WERI-Rb-1 (cell line): Measurements from ENCODE around the gene ENOX2.

Experiments used
- DNase-seq: peaks from one replicate; pipeline ENCODE4 v3.0.0-alpha.2; 2020
- H3K27ac ChIP-seq: fragments of 250-450 bp; sonication (Bioruptor Pico); 2 replicates; pipeline ENCODE4 v1.5.1; 2020; ENCODE audit warnings: mild to moderate bottlenecking, moderate library complexity
- H3K27me3 ChIP-seq: fragments of 250-450 bp; sonication (Bioruptor Pico); 2 replicates; pipeline ENCODE4 v1.5.1; 2021; ENCODE audit warnings: mild to moderate bottlenecking, low read depth, moderate library complexity; ENCODE audit not compliant: insufficient read depth, severe bottlenecking
- H3K36me3 ChIP-seq: fragments of 250-450 bp; sonication (Bioruptor Pico); 2 replicates; pipeline ENCODE4 v1.5.1; 2020; ENCODE audit warnings: mild to moderate bottlenecking, moderate library complexity
- H3K4me3 ChIP-seq: 2 replicates; pipeline ENCODE4 v1.5.1; 2011; ENCODE audit warnings: low read depth, mild to moderate bottlenecking, control low read depth, low read length
- H3K9me3 ChIP-seq: fragments of 250-450 bp; sonication (Bioruptor Pico); 2 replicates; pipeline ENCODE4 v1.5.1; 2021; ENCODE audit warnings: mild to moderate bottlenecking, moderate library complexity; ENCODE audit not compliant: severe bottlenecking
- TF ChIP-seq, protein P1 (sequence below): IDR thresholded peaks from 2 replicates; pipeline ENCODE4 v1.5.1; 2011; ENCODE audit warnings: low read depth, mild to moderate bottlenecking, control low read depth, inconsistent platforms, low read length

Gene ENOX2

DNA sequence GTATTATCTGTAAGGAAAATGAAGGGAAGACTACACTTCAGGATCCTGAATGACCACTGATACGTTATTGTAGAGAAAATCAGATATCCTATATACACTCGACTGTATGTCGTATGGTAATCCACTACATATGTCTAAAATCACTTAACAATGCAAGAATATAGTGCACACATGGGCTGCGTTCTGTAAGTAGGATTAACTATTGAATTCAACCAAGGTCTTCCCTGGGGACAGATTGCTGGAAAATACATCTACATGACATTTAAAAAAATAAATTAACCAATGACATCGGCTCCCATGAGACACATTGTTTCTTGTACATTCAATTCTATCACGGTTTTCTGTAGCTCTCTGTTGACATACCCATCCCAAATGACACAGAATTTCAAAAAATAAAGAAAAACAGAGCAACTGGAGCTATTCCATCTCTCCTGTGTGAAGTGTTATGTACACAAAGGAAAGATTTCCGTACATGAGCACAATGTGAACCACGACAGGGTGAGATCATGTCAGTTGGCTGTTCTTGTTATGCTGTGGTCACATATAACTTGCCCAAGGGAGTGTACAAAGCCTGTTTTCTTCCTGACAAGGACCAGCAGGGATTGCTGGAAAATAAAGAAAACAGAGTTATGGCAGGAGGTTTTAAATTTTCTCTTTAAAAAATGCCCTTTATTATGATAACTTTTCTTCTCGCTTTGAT, 6.1 kb downstream of the ENOX2 start:
- H3K27me3 ChIP-seq = peaks cover 7% of the 10 kb centered on the region
- H3K27ac ChIP-seq = no peak overlapping the region
- H3K36me3 ChIP-seq = no peaks in the 10 kb centered on the region
- no peaks in the 10 kb centered on the region for H3K9me3 ChIP-seq
- no peak overlapping the region for H3K4me3 ChIP-seq
- DNase-seq = no peak
- TF ChIP-seq, protein P1, sequence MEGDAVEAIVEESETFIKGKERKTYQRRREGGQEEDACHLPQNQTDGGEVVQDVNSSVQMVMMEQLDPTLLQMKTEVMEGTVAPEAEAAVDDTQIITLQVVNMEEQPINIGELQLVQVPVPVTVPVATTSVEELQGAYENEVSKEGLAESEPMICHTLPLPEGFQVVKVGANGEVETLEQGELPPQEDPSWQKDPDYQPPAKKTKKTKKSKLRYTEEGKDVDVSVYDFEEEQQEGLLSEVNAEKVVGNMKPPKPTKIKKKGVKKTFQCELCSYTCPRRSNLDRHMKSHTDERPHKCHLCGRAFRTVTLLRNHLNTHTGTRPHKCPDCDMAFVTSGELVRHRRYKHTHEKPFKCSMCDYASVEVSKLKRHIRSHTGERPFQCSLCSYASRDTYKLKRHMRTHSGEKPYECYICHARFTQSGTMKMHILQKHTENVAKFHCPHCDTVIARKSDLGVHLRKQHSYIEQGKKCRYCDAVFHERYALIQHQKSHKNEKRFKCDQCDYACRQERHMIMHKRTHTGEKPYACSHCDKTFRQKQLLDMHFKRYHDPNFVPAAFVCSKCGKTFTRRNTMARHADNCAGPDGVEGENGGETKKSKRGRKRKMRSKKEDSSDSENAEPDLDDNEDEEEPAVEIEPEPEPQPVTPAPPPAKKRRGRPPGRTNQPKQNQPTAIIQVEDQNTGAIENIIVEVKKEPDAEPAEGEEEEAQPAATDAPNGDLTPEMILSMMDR = no peak

DNA sequence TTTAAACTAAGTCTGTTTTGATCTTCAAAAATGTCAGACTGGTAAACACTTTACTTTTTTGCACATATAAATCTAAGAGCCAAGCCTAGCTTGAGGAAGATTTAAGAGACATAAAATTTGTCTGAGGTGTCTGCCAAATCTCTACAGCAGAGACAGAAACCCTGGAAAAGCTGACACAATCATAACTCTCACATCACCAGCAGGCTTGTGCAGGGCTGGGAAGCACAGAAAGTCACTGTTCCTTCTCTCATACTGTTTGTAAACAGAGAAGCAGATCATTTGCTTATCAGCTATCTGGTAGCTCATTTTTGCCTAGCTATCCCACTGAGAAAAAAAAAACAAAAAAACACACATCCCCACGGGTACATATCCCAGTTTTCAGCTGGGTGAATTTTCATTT, 7.0 kb downstream of the ENOX2 start:
- no peaks in the 10 kb centered on the region for H3K36me3 ChIP-seq
- no peak overlapping the region for H3K4me3 ChIP-seq
- H3K27me3 ChIP-seq = peaks cover 7% of the 10 kb centered on the region
- no peaks in the 10 kb centered on the region for H3K9me3 ChIP-seq
- no peak for DNase-seq
- no peak overlapping the region for H3K27ac ChIP-seq
- TF ChIP-seq, protein P1 = no peak

DNA sequence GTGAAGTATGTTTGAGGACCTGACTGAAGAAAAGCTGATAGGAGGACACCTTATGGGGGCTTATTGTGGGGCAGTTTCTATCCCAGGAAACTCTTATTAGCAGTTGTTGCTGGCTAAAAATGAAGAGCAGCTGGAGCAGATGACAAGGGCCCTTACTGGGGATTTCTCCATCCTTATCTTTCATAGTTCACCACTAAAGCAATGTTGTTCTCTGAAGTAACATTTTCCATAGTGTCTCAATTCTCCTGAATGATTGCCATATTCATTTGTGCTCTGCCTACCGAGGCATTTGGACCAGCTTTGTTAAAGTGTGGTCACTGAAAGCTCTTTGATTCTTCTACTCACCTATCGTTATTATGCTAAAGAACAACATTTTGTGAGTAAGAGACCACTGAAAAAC, 7.7 kb downstream of the ENOX2 start:
- Histone ChIP-seq H3K27ac (no peak overlapping the region), H3K27me3 (peaks cover 7% of the 10 kb centered on the region)
- TF ChIP-seq, protein P1 = no peak

DNA sequence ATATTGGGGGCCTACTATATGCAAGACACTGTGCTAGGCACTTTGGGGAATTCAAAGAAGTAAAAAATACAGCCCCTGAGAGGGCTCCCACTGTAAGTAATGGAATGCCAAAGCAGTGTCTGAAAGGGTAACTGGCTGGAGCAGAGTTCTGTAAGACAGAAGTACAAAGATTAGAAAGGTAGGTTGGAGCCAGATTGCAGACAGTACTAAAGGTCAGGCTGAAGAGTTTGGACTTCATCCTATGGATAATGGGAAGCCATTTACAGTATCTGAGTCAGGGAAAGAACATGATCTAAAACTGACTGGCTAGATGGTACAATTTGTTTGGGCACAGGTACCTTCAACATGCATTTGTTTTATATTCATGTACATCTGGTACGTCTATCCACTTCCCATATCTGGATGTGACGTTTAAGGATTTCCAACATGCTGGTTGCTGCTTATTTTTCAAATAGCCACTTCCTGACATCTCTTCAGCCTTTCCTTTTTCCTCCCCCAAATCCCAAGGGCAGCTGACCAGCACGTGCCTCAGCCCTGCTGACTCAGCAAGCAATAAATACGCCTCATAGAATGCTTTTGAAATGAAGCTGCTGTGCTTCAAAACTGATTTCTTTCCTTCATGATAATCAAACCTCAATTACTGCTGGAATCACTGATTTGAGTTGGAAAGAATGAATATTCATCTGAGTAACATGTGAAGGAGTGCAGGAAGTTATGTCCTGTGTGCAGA, 9.5 kb downstream of the ENOX2 start:
- no peaks in the 10 kb centered on the region for H3K36me3 ChIP-seq
- no peak for DNase-seq
- no peak overlapping the region for H3K27ac ChIP-seq
- TF ChIP-seq, protein P1 = no peak
- H3K27me3 ChIP-seq = peaks cover 7% of the 10 kb centered on the region
- no peaks in the 10 kb centered on the region for H3K9me3 ChIP-seq
- no peak overlapping the region for H3K4me3 ChIP-seq

More for the DNA sequence above, 7.7 kb downstream of the ENOX2 start:
- Histone ChIP-seq H3K4me3 (no peak overlapping the region), H3K9me3 (no peaks in the 10 kb centered on the region), H3K36me3 (no peaks in the 10 kb centered on the region)
- no peak for DNase-seq

DNA sequence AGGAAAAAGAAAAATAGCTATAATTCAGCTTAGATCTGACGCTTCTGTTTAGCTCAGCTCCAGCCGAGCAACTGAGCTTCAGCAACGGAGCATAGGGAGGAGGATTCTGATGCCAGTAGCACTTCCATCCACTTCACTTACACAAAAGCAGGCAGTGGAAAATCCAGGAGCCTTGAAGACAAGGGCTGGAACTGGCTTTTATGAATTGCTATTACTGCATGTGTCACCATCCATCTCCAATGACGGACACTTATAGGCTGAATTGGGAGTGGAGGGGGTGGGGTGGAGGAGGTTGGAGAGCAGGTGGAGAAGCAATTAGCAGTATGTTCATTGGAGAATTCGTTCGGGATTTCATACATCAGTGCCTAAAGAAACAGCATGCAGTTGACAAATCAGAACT, 15.6 kb downstream of the ENOX2 start:
- H3K9me3 ChIP-seq = no peaks in the 10 kb centered on the region
- no peaks in the 10 kb centered on the region for H3K27me3 ChIP-seq
- no peak for DNase-seq
- no peaks in the 10 kb centered on the region for H3K36me3 ChIP-seq
- TF ChIP-seq, protein P1 = no peak
- H3K27ac ChIP-seq = no peak overlapping the region
- no peak overlapping the region for H3K4me3 ChIP-seq
